Stimulated activated naive CD8-positive, alpha-beta T cell treated with anti-CD3 and anti-CD28 coated beads, Interleukin-15, amount 100 ng/mL, for 72 hours (primary cell): ENCODE measurements around the gene UBE2F.

Experiments
- ATAC-seq: fragments of 150-1000 bp; cut with Tn5 transposase; 2 replicates; pipeline ENCODE4 v1.10.0; 2021; ENCODE audit warnings: mild to moderate bottlenecking, moderate library complexity
- DNase-seq, 2 donors: peaks; one replicate each; pipeline ENCODE4 v3.0.0; 2021 to 2022
- H3K27ac Mint-ChIP-seq, 2 donors: one replicate each; pipeline ENCODE4 v1.8.0; 2022; ENCODE audit warnings: mild to moderate bottlenecking in 2 of 2, mixed read lengths in 2 of 2, moderate library complexity in 2 of 2
- H3K27me3 Mint-ChIP-seq: one replicate; pipeline ENCODE4 v1.8.0; 2022; ENCODE audit warnings: mixed read lengths
- H3K4me1 Mint-ChIP-seq: one replicate; pipeline ENCODE4 v1.8.0; 2022; ENCODE audit warnings: mild to moderate bottlenecking, mixed read lengths
- H3K4me3 Mint-ChIP-seq, 2 donors: one replicate each; pipeline ENCODE4 v1.8.0; 2022; ENCODE audit warnings: mild to moderate bottlenecking in 2 of 2, mixed read lengths in 2 of 2, moderate library complexity in 1 of 2
- H3K9me3 Mint-ChIP-seq, 2 donors: one replicate each; pipeline ENCODE4 v1.8.0; 2022; ENCODE audit warnings: mixed read lengths in 2 of 2

The UBE2F gene

GRCh38 chr2:238080518-238080917 is 113.7 kb downstream of the UBE2F start:
- Mint-ChIP-seq H3K4me3 (no peak overlapping the region), H3K9me3 (no peaks in the 10 kb centered on the region), H3K27me3 (no peaks in the 10 kb centered on the region), H3K4me1 (peaks cover 27% of the 10 kb centered on the region), H3K27ac (peak overlapping the region in 1 of 2 donors; percentile 66)
- no peak for DNase-seq
- ATAC-seq = no peak

GRCh38 chr2:238081150-238081549 is 114.3 kb downstream of the UBE2F start:
- DNase-seq (no peak), ATAC-seq (no peak)
- H3K27me3 Mint-ChIP-seq = no peaks in the 10 kb centered on the region
- H3K4me1 Mint-ChIP-seq = peaks cover 21% of the 10 kb centered on the region
- no peaks in the 10 kb centered on the region for H3K9me3 Mint-ChIP-seq
- H3K4me3 Mint-ChIP-seq = no peak overlapping the region
- peak overlapping the region in 1 of 2 donors; percentile 66 for H3K27ac Mint-ChIP-seq

DNA sequence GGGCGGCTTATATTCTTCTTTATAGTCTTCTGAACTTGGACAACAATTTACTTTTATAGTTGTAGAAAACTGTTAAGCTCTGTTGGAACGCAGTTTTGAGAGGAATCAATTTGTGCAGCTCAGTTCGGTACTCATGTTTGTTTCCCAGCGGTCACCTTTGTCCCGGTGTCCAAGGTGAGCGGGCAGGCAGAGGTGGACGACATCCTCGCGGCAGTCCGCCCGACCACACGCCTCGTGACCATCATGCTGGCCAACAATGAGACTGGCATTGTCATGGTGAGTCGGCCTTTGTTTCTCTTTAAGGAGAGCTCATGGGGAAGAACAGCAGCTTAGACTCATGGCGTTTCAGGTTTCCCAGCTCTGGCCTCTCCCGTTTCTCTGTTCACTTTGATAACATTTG is 114.7 kb downstream of the UBE2F start:
- no peak for DNase-seq
- Mint-ChIP-seq H3K4me3 (no peak overlapping the region), H3K27me3 (no peaks in the 10 kb centered on the region), H3K9me3 (no peaks in the 10 kb centered on the region), H3K4me1 (peaks cover 17% of the 10 kb centered on the region), H3K27ac (no peak overlapping the region)
- no peak for ATAC-seq

DNA sequence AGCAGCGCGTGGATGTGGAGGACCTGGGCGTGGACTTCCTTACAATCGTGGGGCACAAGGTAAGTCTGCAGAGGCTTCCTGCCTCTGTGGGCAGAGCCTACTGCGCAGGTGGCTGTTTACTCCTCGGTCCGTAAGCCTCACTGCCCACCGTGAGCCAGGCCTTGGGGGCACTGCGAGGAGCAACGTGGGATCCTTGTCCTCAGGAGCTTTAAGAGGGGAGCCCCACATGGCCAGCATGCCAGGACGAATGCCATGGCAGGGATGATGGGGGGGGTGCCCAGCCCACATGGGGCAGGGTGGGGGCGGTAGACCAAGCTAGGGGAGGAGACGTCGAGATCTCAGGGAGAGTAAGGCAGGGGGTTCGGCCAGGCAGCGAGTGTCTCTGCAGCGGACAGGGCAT is 115.3 kb downstream of the UBE2F start:
- peaks cover 11% of the 10 kb centered on the region for H3K4me1 Mint-ChIP-seq
- no peak overlapping the region for H3K27ac Mint-ChIP-seq
- no peak overlapping the region for H3K4me3 Mint-ChIP-seq
- no peaks in the 10 kb centered on the region for H3K9me3 Mint-ChIP-seq
- DNase-seq = no peak
- no peaks in the 10 kb centered on the region for H3K27me3 Mint-ChIP-seq
- no peak for ATAC-seq

DNA sequence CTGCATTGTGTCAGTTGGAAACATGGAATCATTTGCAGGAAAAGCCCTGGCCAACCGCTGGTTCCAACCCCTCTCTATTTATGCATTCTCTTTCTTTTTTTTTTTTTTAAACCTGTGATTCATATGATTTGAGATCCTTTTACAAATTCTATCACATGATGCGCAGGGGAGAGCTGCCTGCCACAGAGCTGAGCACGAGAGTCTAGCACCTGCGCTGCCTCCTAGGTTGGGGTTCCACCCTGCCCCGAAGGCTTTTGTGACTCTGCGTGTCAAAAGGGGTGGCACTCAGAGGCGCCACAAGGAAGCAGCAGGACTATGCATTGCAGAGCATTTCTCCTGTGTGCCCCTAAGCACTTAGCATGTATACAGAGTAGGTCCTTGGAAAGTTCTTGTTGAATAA is 116.0 kb downstream of the UBE2F start:
- DNase-seq (no peak), ATAC-seq (no peak)
- no peak overlapping the region for H3K4me3 Mint-ChIP-seq
- peaks cover 4% of the 10 kb centered on the region for H3K4me1 Mint-ChIP-seq
- no peaks in the 10 kb centered on the region for H3K9me3 Mint-ChIP-seq
- no peak overlapping the region for H3K27ac Mint-ChIP-seq
- H3K27me3 Mint-ChIP-seq = no peaks in the 10 kb centered on the region

- ATAC-seq (no peak), DNase-seq (no peak)
- H3K4me1 Mint-ChIP-seq = no peaks in the 10 kb centered on the region
- H3K4me3 Mint-ChIP-seq = no peak overlapping the region
- peak overlapping the region in 1 of 2 donors; percentile 12 for H3K27ac Mint-ChIP-seq
- no peaks in the 10 kb centered on the region for H3K9me3 Mint-ChIP-seq
- no peaks in the 10 kb centered on the region for H3K27me3 Mint-ChIP-seq
Observed at GRCh38 chr2:238083919-238084318, 117.1 kb downstream of the UBE2F start.

- Mint-ChIP-seq H3K4me1 (no peaks in the 10 kb centered on the region), H3K9me3 (no peaks in the 10 kb centered on the region), H3K4me3 (no peak overlapping the region), H3K27me3 (no peaks in the 10 kb centered on the region), H3K27ac (no peak overlapping the region)
- DNase-seq = no peak
- ATAC-seq = no peak
Observed at GRCh38 chr2:238084761-238085160, 117.9 kb downstream of the UBE2F start.

DNA sequence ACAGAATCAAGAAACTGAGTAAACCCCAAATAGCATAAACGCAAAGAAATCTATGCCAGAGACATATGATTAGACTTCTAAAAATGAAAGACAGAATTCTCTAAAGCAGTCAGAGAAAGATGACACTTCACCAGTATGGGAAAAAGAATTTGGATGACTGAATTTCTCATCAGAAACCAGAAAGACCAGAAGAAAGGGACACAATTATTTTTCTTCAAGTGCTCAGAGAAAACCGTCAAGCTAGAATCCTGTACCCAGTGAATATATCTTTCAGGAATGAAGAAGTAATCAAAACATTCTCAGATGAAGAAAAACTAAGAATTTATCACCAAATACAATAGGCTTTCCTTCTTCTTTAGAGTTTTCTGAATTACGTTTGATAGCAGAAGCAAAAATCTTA is 119.1 kb downstream of the UBE2F start:
- no peak for DNase-seq
- Mint-ChIP-seq H3K27me3 (no peaks in the 10 kb centered on the region), H3K4me1 (no peaks in the 10 kb centered on the region), H3K4me3 (no peak overlapping the region), H3K27ac (no peak overlapping the region), H3K9me3 (no peaks in the 10 kb centered on the region)
- ATAC-seq = no peak

DNA sequence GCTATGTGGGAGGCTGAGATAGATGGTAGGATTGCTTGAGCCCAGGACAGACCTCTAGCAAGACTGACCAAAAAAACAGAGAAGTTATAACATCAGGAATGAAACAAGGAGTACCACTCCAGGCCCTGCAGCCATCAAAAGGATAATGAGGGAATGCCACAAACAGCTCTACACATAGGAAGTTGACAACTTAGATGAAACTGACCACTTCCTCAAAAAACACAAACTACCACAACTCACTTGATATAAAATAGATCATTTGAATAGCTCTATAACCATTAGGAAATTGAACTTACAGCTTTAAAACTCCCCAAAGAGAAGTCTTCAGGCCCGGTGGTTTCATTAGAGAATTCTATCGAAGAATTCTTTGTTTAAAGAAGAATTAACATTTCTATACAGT is 120.4 kb downstream of the UBE2F start:
- no peak overlapping the region for H3K27ac Mint-ChIP-seq
- DNase-seq (no peak), ATAC-seq (no peak)
- H3K27me3 Mint-ChIP-seq = no peaks in the 10 kb centered on the region
- no peak overlapping the region for H3K4me3 Mint-ChIP-seq
- no peaks in the 10 kb centered on the region for H3K4me1 Mint-ChIP-seq
- H3K9me3 Mint-ChIP-seq = no peaks in the 10 kb centered on the region

- Mint-ChIP-seq H3K27ac (no peak overlapping the region), H3K27me3 (no peaks in the 10 kb centered on the region), H3K4me1 (no peaks in the 10 kb centered on the region), H3K4me3 (no peak overlapping the region), H3K9me3 (no peaks in the 10 kb centered on the region)
- DNase-seq (no peak), ATAC-seq (no peak)
Observed at GRCh38 chr2:238090887-238091286, 124.1 kb downstream of the UBE2F start.

DNA sequence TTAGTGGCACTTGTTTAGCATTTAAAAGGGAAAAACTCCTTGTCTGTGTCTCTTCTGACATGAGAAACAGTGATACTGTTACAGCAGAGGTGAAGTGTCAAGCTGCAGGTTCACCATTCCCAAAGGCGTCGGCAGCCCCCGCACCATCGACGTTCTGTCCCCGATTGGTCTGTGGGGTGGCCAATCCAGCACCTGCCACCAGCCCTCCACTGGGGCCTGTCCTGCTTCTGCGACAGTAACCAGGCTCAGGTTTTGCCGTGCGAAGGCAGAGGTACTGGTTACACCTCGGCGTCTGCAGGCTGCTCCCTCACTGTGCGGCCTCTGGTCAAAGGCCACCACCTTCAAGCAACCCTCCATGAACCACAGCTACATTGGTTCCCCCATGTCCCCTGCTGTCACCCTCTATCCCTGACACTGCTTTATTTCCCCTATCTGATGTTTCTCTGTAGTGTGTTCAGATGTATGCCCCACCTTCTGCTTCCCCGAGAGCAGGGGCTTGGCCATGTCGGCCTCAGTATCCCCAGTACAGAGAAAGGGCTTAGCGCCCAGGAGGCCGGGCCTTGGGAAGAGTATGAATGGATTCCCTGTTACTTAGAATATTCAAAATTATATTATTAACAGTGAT is 124.7 kb downstream of the UBE2F start:
- peak overlapping the region in 1 of 2 donors; percentile 83 for H3K27ac Mint-ChIP-seq
- DNase-seq = no peak
- H3K9me3 Mint-ChIP-seq = no peaks in the 10 kb centered on the region
- no peak for ATAC-seq
- H3K4me1 Mint-ChIP-seq = no peaks in the 10 kb centered on the region
- H3K27me3 Mint-ChIP-seq = no peaks in the 10 kb centered on the region
- no peak overlapping the region for H3K4me3 Mint-ChIP-seq
